ENCODE results near the gene CR1. TPM values are rescaled to one million over a fixed set of nuclear protein-coding genes. Genes with fewer than 3 reads are reported as not detected.

CR1 gene
- total RNA-seq, result 1 to 10 TPM in 1 of 4 donors, under 1 TPM in 3; 0.56 to 1.0 (median 0.66) TPM

DNA sequence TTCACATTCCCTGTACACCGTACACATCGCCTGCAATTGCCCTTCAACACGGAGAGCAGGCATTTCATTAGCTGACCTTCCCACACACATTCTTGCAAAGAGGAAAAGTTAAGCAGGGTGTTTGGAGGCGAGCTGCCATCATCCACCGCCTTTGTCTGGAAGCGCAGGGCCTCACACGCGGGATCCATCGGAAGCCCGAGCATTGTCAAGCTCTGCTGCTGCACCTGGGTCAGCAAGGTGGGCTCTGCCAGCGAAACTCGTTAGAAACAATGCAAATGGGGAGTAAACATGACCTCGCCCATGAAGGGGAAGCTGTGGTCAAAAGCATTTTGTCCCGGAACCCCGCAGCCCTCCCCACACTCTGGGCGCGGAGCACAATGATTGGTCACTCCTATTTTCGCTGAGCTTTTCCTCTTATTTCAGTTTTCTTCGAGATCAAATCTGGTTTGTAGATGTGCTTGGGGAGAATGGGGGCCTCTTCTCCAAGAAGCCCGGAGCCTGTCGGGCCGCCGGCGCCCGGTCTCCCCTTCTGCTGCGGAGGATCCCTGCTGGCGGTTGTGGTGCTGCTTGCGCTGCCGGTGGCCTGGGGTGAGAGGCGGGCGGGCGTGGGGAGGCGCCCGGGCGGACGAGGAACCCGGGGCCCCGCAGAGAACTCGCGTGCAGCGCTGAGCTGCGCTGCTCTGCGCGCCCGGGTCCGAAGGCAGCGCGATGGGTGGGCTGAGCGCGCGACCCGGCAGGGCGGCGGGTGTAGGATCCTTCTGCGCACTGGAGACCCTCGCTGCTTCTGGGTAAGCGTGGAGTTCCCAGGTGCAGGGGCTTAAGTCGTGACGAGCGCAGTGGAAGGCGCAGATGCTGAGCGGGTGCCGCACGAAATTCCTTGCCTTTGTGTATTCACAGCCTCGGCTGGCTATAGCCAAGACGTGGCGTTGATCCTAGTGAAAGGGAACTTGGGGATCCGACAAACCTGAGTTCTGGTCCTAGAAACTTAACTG is at the start of gene CR1:
CR1 (plus strand) TSS at position 357 of the 992 bp plus-strand sequence; CDS start at position 468, 111 bp downstream.
- Histone ChIP-seq H3K27ac (no peak within 1 kb of the TSS), H3K36me3 (no peaks in the 10 kb centered on the region), H3K9me3 (no peaks in the 10 kb centered on the region), H3K4me3 (peak within 1 kb of the TSS; percentile 35), H3K27me3 (peaks cover 55% of the 10 kb centered on the region), H3K4me1 (peaks cover 11% of the 10 kb centered on the region)
- TF ChIP-seq POLR2A (IDR thresholded peaks at IDR 0.05) (no peak), EP300 (IDR thresholded peaks at IDR 0.05) (no peak), POLR2AphosphoS5 (IDR thresholded peaks at IDR 0.05) (no peak)
- TF ChIP-seq, protein P1, sequence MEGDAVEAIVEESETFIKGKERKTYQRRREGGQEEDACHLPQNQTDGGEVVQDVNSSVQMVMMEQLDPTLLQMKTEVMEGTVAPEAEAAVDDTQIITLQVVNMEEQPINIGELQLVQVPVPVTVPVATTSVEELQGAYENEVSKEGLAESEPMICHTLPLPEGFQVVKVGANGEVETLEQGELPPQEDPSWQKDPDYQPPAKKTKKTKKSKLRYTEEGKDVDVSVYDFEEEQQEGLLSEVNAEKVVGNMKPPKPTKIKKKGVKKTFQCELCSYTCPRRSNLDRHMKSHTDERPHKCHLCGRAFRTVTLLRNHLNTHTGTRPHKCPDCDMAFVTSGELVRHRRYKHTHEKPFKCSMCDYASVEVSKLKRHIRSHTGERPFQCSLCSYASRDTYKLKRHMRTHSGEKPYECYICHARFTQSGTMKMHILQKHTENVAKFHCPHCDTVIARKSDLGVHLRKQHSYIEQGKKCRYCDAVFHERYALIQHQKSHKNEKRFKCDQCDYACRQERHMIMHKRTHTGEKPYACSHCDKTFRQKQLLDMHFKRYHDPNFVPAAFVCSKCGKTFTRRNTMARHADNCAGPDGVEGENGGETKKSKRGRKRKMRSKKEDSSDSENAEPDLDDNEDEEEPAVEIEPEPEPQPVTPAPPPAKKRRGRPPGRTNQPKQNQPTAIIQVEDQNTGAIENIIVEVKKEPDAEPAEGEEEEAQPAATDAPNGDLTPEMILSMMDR (IDR thresholded peaks at IDR 0.05), result no peak
- peak in 1 of 2 donors; percentile 62 for DNase-seq (ENCODE audit: low spot score in 2 of 2)
- WGBS, result 12% methylated on average over 35 of the region's 68 CpGs

DNA sequence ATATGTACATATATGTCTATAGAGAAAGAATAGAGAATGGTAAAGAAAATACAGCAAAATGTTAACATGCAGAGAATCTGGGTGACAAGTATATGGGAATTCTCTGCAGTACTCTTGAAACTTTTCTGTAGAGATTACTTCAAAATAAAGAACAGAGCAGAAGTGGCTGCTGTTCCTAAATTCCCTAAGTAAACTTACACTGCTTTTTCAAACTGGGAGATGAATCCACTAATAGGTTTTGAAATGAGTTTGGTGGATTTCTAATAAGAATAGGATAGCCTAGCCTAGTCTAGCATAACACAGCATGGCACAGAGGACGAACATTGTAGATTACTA is 42.3 kb upstream of the CR1 start:
- Histone ChIP-seq H3K4me3 (peak overlapping the region; percentile 50), H3K9me3 (no peaks in the 10 kb centered on the region), H3K27ac (no peak overlapping the region), H3K36me3 (no peaks in the 10 kb centered on the region), H3K4me1 (peaks cover 14% of the 10 kb centered on the region), H3K27me3 (peaks cover 65% of the 10 kb centered on the region)
- no peak for DNase-seq (ENCODE audit: low spot score in 2 of 2)
- TF ChIP-seq POLR2AphosphoS5 (IDR thresholded peaks at IDR 0.05) (no peak), POLR2A (IDR thresholded peaks at IDR 0.05) (no peak), EP300 (IDR thresholded peaks at IDR 0.05) (no peak)
- TF ChIP-seq, protein P1 (IDR thresholded peaks at IDR 0.05), result no peak
- WGBS, result 17% methylated on average over 1 of the region's 1 CpG

DNA sequence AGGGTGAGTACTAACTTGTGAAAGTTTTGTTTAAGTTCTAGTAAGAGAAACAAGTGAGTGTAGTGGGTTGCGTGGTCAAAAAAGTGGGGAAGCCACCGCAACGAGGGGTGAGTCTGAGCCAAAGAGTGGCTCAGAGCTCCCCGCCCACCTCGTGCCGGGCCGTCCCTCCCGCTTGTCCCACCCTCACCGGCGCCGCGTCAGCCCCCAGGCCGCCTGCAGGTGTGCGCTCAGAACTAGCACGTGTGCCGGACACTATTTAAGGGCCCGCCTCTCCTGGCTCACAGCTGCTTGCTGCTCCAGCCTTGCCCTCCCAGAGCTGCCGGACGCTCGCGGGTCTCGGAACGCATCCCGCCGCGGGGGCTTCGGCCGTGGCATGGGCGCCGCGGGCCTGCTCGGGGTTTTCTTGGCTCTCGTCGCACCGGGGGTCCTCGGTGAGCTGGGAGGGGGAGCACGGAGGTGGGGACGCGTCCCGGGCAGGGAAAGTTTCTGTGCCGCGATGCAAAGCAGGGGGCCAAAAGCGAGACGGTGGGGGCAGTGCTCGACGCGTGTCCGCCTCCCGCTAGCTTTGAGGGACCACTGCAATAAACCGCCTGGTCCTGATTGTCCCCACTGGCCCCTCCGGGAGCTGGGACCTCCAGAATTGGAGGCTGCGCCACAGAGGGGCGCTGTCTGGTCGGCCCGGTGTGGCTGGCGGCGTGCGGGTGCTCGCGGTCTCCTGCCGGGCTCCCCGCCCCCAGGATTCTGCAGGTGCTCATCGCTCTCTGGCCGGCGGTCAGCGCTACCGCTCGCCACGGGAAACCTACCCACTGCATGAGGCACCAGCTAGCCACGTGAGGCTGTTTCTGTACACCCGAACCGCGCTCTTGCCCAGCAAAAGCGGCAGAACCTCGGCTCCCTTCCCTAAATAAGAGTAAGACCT is 41.7 kb upstream of the CR1 start, which contains the start of gene CR2:
CR2 (plus strand) TSS at position 283 of the 919 bp plus-strand sequence; CDS start at position 374, 91 bp downstream.
- peaks cover 63% of the 10 kb centered on the region for H3K27me3 ChIP-seq
- no peaks in the 10 kb centered on the region for H3K9me3 ChIP-seq
- no peak within 1 kb of the TSS for H3K27ac ChIP-seq
- no peak for TF ChIP-seq POLR2AphosphoS5 (IDR thresholded peaks at IDR 0.05)
- TF ChIP-seq EP300 (IDR thresholded peaks at IDR 0.05), result no peak
- 5% methylated on average over 16 of the region's 75 CpGs for WGBS
- peak within 1 kb of the TSS; percentile 50 for H3K4me3 ChIP-seq
- H3K36me3 ChIP-seq, result no peaks in the 10 kb centered on the region
- peaks cover 14% of the 10 kb centered on the region for H3K4me1 ChIP-seq
- no peak for DNase-seq (ENCODE audit: low spot score in 2 of 2)

DNA sequence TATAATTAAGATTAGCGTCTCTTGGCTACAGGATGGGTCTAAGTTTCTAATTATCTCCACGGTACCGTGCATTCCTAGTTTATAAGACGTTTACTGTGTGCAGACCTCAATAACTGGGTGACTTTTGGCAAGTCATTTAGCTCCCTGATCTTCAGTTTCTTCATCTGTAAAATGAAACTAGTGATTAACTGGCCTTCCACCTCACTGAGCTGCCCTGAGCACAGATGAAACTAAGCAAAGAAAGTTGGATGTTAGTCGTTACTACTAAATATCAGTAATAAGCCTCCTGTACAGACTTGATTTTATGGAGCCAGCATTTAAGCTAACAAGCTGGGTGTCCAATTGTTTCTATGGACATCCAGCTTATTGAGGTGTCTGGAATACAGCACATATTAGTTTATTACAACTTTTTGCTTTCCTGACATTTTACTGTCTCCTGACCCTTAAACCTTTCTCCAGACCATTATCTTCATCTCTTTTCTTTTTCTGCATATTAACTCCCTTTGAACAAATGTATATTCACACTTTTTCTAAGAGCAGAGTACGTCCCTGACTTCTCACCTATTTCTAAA is 40.7 kb upstream of the CR1 start:
- Histone ChIP-seq H3K27ac (no peak overlapping the region), H3K36me3 (no peaks in the 10 kb centered on the region), H3K4me3 (peak overlapping the region; percentile 50), H3K9me3 (no peaks in the 10 kb centered on the region), H3K4me1 (peaks cover 14% of the 10 kb centered on the region), H3K27me3 (peaks cover 58% of the 10 kb centered on the region)
- no peak for DNase-seq (ENCODE audit: low spot score in 2 of 2)
- TF ChIP-seq POLR2A (IDR thresholded peaks at IDR 0.05) (no peak), EP300 (IDR thresholded peaks at IDR 0.05) (no peak), POLR2AphosphoS5 (IDR thresholded peaks at IDR 0.05) (no peak)
- 43% methylated on average over 6 of the region's 6 CpGs for WGBS

DNA sequence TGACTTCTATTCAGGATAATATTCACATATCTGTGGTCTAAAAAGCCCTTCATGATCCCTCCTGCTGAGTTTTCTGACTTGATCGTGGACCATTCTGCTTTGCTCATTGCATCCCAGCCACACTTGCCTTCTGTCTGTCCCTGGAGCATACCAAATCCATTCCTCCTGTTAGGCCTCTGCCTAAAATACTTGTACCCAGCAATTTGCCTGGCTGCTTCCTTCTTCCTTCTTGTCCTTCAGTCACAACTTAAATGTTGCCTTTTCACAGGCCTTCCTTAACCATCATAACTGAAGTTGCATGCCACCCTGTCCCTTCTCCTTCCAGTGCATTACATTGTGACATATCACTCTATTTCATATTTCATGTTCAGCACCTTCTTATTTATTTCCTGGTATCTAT is 37.5 kb upstream of the CR1 start:
- no peaks in the 10 kb centered on the region for H3K9me3 ChIP-seq
- H3K27me3 ChIP-seq, result peaks cover 46% of the 10 kb centered on the region
- no peak for TF ChIP-seq POLR2A (IDR thresholded peaks at IDR 0.05)
- no peak for TF ChIP-seq POLR2AphosphoS5 (IDR thresholded peaks at IDR 0.05)
- TF ChIP-seq EP300 (IDR thresholded peaks at IDR 0.05), result no peak
- TF ChIP-seq, protein P1 (IDR thresholded peaks at IDR 0.05), result no peak
- no peak overlapping the region for H3K27ac ChIP-seq
- H3K4me3 ChIP-seq, result no peak overlapping the region
- no peaks in the 10 kb centered on the region for H3K36me3 ChIP-seq
- peaks cover 14% of the 10 kb centered on the region for H3K4me1 ChIP-seq
- WGBS, result 82% methylated on average over 1 of the region's 1 CpG
- no peak for DNase-seq (ENCODE audit: low spot score in 2 of 2)
